ENCODE data around the gene PCP2.

DNA sequence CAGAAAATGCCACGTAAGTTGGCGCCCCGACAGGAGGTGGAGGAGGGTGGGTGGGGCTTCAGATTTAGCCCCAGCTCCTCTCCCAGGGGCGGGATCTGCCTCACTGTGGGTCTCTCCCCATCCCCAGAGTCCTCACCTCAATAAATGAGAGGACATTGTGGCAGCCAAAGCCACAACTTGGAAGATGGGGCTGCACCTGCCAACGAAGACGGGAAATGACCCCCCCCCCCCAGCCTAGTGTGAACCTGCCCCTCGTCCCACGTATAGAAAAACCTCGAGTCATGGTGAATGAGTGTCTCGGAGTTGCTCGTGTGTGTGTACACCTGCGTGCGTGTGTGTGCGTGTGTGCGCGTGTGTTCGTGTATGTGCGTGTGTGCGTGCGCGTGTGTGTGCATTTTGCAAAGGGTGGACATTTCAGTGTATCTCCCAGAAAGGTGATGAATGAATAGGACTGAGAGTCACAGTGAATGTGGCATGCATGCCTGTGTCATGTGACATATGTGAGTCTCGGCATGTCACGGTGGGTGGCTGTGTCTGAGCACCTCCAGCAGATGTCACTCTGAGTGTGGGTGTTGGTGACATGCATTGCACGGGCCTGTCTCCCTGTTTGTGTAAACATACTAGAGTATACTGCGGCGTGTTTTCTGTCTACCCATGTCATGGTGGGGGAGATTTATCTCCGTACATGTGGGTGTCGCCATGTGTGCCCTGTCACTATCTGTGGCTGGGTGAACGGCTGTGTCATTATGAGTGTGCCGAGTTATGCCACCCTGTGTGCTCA, 45.6 kb upstream of the PCP2 start:
- TF ChIP-seq, protein P1, sequence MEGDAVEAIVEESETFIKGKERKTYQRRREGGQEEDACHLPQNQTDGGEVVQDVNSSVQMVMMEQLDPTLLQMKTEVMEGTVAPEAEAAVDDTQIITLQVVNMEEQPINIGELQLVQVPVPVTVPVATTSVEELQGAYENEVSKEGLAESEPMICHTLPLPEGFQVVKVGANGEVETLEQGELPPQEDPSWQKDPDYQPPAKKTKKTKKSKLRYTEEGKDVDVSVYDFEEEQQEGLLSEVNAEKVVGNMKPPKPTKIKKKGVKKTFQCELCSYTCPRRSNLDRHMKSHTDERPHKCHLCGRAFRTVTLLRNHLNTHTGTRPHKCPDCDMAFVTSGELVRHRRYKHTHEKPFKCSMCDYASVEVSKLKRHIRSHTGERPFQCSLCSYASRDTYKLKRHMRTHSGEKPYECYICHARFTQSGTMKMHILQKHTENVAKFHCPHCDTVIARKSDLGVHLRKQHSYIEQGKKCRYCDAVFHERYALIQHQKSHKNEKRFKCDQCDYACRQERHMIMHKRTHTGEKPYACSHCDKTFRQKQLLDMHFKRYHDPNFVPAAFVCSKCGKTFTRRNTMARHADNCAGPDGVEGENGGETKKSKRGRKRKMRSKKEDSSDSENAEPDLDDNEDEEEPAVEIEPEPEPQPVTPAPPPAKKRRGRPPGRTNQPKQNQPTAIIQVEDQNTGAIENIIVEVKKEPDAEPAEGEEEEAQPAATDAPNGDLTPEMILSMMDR (IDR thresholded peaks at IDR 0.05): no peak
- TF ChIP-seq POLR2AphosphoS5 (IDR thresholded peaks at IDR 0.05): no peak
- TF ChIP-seq EP300 (IDR thresholded peaks at IDR 0.05): no peak
- no peak for TF ChIP-seq POLR2A (IDR thresholded peaks at IDR 0.05)
